HG02852 (cell line): ENCODE results near the gene VSIG8.

Source experiments
- ATAC-seq: cut with Tn5 transposase; IDR thresholded peaks from one replicate; pipeline ENCODE4 v1.9.1; 2021; ENCODE audit warnings: mild to moderate bottlenecking, moderate library complexity; ENCODE audit not compliant: unreplicated experiment

VSIG8 gene

DNA sequence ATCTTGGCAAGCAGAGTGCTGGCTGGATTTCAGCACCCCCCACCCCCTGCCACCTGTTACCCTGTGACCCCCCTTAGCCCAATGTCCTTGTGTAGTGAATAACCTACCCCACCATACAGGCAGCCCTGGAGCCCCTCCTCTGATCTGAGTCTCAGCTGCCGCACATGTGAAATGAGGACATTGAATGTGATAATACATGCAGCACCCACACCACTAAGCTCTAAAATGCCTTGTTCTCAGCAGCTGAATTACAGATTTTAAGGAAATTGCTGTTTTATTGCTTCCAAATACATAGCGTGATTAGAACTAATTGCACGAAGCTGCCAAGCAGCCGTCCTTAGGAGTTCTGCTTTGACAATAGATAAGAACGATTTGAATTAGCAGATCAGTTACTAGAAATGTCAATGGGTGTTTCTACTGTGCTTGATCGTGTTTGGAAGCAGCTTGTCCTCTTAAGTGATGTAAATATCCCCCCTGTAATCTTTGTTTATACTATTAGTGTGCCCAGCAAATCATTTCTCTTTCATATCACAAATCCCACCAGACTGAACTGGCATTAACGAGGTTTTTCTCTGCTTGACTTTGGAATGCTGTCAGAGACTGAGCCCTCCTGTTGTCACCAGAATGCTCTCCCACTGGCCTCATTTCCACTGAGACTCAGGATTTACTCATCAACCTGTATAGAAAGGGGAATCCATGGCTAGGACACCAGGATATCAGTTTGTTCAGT is 30.9 kb downstream of the VSIG8 start:
- no peak for ATAC-seq

DNA sequence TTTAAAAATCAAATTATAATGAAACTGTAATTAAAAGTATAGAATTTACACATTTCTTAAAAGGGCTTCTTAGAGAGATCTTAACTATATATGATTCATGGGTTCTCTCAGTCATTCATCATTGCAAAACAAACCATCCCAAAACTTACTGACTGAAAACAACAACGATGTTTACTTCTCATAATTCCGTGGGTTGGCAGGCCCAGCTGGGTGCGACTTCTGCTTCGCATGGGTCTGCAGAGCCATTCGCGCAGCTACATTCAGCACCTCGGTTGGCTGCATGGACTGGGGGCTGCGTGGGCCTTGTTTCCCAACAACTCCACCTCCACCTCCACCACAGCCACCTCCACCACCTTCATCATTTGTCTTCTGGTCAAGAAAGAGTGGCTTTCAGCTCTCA is 31.7 kb downstream of the VSIG8 start:
- no peak for ATAC-seq

DNA sequence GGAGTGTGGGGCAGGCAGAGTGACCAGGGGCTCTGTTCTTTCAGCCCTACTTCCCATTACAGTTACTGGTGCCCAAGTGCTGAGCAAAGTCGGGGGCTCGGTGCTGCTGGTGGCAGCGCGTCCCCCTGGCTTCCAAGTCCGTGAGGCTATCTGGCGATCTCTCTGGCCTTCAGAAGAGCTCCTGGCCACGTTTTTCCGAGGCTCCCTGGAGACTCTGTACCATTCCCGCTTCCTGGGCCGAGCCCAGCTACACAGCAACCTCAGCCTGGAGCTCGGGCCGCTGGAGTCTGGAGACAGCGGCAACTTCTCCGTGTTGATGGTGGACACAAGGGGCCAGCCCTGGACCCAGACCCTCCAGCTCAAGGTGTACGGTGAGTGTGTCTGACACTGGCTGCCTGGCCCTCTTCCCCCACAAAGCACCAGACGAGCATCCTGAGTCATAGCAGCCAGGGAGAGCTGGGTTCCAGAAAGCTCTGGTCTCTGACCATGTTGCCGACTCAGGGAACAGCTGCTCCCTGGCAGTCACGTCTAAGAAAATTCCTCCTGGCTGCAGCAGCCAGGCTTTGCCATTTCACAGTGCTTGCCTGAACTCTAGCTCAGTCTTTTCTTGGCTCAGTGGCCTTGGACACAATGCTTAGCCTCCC is 32.5 kb downstream of the VSIG8 start:
- no peak for ATAC-seq

GRCh38 chr1:159829273-159829634 is 33.2 kb downstream of the VSIG8 start:
- ATAC-seq: peak; percentile 76

DNA sequence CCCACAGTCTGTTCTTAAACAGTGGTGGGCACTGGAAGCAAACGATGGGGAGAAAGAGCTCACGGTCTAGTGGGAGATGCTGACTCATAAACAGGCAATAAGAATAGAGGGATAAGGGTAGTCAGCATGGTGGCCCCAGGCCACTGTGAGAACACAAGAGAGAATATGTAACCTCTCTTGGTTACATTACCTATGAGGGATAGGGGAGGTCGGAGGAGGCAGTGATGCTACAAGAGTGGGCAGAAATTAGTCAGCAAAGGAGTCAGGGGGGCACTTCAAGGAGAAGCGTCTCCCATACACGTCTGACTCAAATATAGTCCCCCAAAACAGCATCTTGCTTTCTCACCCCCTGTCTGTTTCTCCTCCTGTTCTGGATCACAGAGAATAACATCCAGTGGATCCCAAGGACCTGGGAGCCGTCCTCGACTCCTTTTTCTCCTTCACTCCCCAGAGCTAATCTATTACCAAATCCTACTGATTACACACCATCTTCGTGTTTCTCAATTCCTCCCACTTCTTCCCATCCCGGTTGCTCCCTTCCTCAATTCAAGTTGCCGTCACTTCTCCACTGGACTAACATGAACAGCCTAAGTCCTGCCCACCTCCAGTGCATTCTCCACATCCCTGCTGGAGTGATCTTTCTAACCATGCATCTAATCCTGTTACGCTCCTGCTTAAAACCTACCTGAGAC is 33.7 kb downstream of the VSIG8 start:
- no peak for ATAC-seq

DNA sequence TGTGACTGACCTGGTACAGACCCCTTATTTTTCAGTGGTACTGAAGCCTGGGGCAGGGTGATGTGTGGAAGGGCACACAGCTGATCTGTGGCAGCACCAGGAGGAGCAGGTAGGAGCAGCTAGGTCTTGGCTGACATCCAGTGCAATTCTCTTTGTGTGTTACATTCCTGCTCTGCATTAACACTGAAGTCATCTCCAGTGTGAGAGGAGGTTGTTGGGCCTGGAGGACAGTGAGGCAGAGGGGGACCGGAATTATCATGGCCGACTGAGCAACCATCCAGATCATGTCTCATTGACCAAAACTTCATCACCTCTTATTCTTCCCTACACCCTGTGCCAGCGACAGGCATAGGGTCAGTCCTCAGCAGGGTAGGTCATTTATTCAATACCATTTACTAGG is 34.3 kb downstream of the VSIG8 start:
- ATAC-seq: no peak

DNA sequence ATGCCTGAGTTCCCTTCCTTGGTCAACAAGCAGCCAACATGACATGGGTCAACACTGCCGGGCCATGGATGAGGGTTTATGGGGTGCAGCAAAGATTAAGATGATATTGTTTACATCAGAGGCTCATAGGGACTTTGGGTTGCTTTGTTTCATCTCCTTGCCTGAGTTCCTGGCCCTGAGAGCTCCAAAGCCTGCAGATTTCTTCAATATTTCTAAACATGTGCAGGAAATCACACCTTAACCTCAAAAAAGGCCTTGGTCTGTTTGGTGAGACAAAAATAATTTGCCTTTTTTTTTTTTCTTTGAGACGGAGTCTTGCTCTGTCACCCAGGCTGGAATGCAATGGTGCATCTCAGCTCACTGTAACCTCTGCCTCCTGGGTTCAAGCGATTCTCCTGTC is 34.9 kb downstream of the VSIG8 start:
- no peak for ATAC-seq

GRCh38 chr1:159827102-159827490 is 35.4 kb downstream of the VSIG8 start:
- no peak for ATAC-seq

- ATAC-seq: peak; percentile 66
Observed at GRCh38 chr1:159826441-159827101, 35.9 kb downstream of the VSIG8 start, which contains the start of gene SLAMF8. Gene SLAMF8, plus strand, starts transcription at chr1:159826873. Its CDS starts 26 bp downstream, at chr1:159826899.

- ATAC-seq: no peak
Observed at GRCh38 chr1:159825564-159825963, 36.9 kb downstream of the VSIG8 start.

GRCh38 chr1:159823406-159823805 is 39.1 kb downstream of the VSIG8 start:
- no peak for ATAC-seq

DNA sequence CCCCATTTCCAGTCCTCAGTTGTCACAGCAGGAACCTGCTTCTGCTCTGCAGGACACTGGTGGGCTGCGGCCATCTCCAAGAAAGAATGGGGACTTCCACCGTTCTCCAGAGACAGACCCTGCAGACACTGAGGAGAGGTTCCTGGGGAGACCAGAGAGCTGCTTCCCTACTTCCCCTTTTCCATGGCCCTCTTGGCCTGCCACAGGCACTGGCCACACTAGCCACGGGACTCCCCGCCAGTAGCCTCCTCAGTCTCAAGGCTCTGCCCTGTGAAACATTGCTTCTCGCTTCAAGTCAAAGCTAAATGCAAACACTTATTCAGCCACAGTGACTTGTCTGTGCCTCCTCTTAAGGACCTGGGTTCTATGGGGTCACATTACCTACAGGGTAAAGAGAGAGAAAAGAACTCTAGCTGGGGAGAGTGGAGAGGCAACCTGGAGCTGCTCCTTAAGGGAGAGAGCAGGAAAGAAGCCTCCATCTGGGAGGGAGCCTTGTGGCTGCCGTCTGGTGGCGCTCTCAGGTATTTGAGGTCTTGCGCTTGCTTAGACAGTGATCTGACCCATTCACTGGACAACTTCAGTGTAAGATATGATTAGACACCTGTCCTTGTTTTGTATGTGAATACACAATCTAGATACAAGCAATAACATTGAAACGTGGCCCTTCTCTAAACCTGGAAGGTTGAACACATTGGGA is 41.1 kb downstream of the VSIG8 start:
- no peak for ATAC-seq

- no peak for ATAC-seq
Observed at GRCh38 chr1:159817276-159818041, 45.0 kb downstream of the VSIG8 start.

DNA sequence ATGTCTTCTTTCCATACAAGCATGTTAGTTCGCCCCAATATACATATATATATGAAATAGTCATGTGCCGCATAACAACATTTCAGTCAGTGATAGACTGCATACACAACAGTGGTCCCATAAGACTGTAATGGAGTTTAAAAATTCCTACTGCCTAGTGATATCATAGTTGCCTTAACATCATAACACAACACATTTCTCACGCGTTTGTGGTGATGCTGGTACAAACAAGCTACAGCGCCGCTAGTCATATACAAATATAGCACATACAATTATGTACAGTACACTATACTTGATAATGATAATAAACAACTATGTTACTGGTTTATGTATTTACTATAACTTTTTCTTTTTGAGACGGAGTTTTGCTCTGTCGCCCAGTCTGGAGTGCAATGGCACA is 46.5 kb downstream of the VSIG8 start:
- ATAC-seq: no peak

DNA sequence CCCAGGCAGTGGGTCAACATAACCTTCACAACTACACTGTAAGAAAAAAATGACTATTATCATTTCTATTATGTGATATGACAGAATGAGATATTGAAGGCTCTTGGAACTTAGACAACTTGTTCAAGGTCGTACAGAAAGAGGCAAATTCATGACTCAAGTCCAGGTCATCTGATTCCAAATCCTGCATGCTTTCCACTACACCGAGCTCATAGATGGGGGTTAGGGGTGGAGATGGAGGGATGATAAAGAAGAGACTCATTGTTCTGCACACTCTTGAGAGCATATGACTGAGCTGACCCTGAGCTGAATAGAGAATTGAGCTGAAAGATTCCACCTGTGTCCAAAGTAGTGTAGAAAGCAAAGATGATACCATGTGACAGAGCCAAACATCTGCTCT is 57.5 kb downstream of the VSIG8 start:
- ATAC-seq: no peak
